Prostate gland (tissue), 2 donors: ENCODE measurements around the gene RIMBP2. TPM values are rescaled to one million over a fixed set of nuclear protein-coding genes. Genes with fewer than 3 reads are reported as not detected.

Experiments used
- DNase-seq: peaks from one replicate; pipeline ENCODE4 v3.0.0-alpha.2; 2019; ENCODE audit warnings: low spot score
- H3K27ac ChIP-seq, 2 donors: fragments of 200-600 bp; sonication (generic); 2 replicates each; pipeline ENCODE4 v1.5.1; 2017 to 2019
- H3K27me3 ChIP-seq: fragments of 200-600 bp; sonication (generic); replicated peaks from 2 replicates; pipeline ENCODE4 v1.5.1; 2019; ENCODE audit not compliant: insufficient read depth
- H3K36me3 ChIP-seq, 2 donors: fragments of 200-600 bp; sonication (generic); 1 replicate in 1 of 2; 2 replicates in 1 of 2; pipeline versions ENCODE4 v1.5.1 to v1.8.1; 2017 to 2019
- H3K4me1 ChIP-seq: fragments of 200-600 bp; sonication (generic); replicated peaks from 2 replicates; pipeline ENCODE4 v1.5.1; 2019
- H3K4me3 ChIP-seq, 2 donors: fragments of 200-600 bp; sonication (generic); 2 replicates each; pipeline ENCODE4 v1.5.1; 2017 to 2019
- H3K9me3 ChIP-seq: fragments of 200-600 bp; sonication (generic); 2 replicates; pipeline ENCODE4 v1.5.1; 2017
- POLR2A ChIP-seq: fragments of 450-650 bp; IDR thresholded peaks from one replicate; pipeline ENCODE4 v1.6.1; 2016; ENCODE audit warnings: antibody characterized with exemption, mild to moderate bottlenecking
- POLR2AphosphoS5 ChIP-seq: sonication (generic); formaldehyde crosslinking; IDR thresholded peaks from one replicate; pipeline ENCODE4 v1.6.1; 2017; ENCODE audit warnings: antibody characterized with exemption
- WGBS: methylation state at CpG from one replicate; pipeline ENCODE4 v1.1.5; 2018; 5-methylcytosine and 5-hydroxymethylcytosine counted together
- intact Hi-C: fragments of 100-400 bp; cut with DNase I; formaldehyde crosslinking; loops from one replicate; pipeline ENCODE4 v1.14.2; 2022
- total RNA-seq, 2 donors: library from RNA; depleted of rRNA; stranded (reverse); fragments of >200 nt; gene quantifications; one replicate each; pipeline ENCODE4 v1.1.0, GENCODE V29; 2016
- TF ChIP-seq, protein P1 (sequence below), 4 experiments: fragments of 200-600 bp in 2 of 4; fragments of 450-650 bp in 2 of 4; sonication (generic) in 2 of 4; IDR thresholded peaks; 1 replicate in 3 of 4; 2 replicates in 1 of 4; pipeline ENCODE4 v1.5.1; 2016 to 2019; ENCODE audit warnings: antibody characterized with exemption in 4 of 4, mild to moderate bottlenecking in 2 of 4, moderate library complexity in 2 of 4

The RIMBP2 gene
- total RNA-seq, 2 donors from 2014 or later: 0.96 to 7.0 TPM

DNA sequence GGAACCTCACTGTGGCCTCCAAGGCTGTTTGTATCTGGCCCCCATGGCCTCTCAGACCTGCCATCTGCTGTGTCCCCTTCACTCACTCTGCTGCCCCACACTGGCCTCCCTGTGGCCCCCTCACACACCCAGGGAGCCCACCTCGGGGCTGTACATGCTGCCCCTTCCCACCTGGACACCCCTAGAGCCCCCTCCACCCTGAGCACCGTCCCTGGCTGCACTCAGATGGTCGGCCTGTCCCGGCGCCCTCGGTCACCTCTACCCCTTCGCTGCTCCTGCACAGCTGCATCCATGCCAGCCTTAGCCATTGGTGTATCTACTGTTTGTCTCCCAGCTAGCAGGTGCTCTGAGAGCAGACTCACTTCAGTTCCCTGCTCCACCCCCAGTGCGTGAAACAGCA lies 144.4 kb downstream of the RIMBP2 start:
- Histone ChIP-seq H3K9me3 (no peaks in the 10 kb centered on the region), H3K27ac (no peak overlapping the region), H3K4me3 (no peak overlapping the region), H3K4me1 (no peaks in the 10 kb centered on the region), H3K27me3 (no peaks in the 10 kb centered on the region), H3K36me3 (no peaks in the 10 kb centered on the region)
- no peak for DNase-seq
- intact Hi-C loops: no loop called here
- 91% methylated on average over 8 of the region's 8 CpGs for WGBS
- TF ChIP-seq POLR2AphosphoS5 (no peak), POLR2A (no peak)
- TF ChIP-seq, protein P1, sequence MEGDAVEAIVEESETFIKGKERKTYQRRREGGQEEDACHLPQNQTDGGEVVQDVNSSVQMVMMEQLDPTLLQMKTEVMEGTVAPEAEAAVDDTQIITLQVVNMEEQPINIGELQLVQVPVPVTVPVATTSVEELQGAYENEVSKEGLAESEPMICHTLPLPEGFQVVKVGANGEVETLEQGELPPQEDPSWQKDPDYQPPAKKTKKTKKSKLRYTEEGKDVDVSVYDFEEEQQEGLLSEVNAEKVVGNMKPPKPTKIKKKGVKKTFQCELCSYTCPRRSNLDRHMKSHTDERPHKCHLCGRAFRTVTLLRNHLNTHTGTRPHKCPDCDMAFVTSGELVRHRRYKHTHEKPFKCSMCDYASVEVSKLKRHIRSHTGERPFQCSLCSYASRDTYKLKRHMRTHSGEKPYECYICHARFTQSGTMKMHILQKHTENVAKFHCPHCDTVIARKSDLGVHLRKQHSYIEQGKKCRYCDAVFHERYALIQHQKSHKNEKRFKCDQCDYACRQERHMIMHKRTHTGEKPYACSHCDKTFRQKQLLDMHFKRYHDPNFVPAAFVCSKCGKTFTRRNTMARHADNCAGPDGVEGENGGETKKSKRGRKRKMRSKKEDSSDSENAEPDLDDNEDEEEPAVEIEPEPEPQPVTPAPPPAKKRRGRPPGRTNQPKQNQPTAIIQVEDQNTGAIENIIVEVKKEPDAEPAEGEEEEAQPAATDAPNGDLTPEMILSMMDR (IDR thresholded peaks at IDR 0.05): no peak

DNA sequence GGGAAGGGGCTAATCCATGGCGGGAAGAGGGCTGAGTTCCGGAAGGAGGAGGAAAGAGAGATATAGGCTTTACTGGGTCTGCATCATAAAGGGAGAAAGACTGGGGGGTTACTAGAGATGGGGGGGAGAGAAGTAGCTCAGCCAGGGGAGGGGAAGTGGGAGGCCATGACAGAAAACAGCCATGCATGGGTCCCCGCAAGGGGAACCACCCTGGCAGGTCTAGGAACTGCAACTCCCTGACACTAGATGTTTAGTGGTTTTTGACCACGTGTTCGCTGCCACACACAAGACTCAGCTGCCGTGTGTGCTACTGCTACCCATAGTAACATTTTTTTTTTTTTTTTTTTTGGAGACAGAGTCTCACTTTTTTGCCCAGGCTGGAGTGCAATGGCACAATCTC lies 145.0 kb downstream of the RIMBP2 start:
- Histone ChIP-seq H3K36me3 (no peaks in the 10 kb centered on the region), H3K4me1 (no peaks in the 10 kb centered on the region), H3K9me3 (no peaks in the 10 kb centered on the region), H3K27ac (no peak overlapping the region), H3K27me3 (no peaks in the 10 kb centered on the region), H3K4me3 (no peak overlapping the region)
- no peak for DNase-seq
- TF ChIP-seq, protein P1 (IDR thresholded peaks at IDR 0.05): no peak
- TF ChIP-seq POLR2AphosphoS5: no peak
- WGBS: 76% methylated on average over 6 of the region's 6 CpGs
- intact Hi-C loops: no loop called here

DNA sequence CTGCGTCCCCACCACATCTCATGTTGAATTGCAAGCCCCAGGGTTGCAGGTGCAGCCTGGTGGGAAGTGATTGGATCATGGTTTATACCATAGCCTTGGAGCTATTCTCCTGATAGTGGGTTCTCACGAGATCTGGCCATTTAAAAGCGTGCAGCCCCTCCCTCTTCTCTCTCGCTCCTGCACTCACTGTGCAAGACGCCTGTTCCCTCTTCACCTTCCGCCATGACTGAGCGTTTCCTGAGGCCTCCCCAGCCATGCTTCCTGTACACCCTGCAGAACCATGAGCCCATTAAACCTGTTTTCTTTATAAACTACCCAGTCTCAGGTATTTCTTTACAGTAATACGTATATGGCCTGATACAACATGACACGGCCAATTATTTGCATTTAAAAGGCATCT lies 146.6 kb downstream of the RIMBP2 start:
- H3K4me3 ChIP-seq: no peak overlapping the region
- H3K9me3 ChIP-seq: no peaks in the 10 kb centered on the region
- H3K36me3 ChIP-seq: no peaks in the 10 kb centered on the region
- DNase-seq: no peak
- H3K4me1 ChIP-seq: no peaks in the 10 kb centered on the region
- TF ChIP-seq, protein P1 (IDR thresholded peaks at IDR 0.05): no peak
- TF ChIP-seq POLR2AphosphoS5: no peak
- TF ChIP-seq POLR2A: no peak
- intact Hi-C loops: no loop called here
- 74% methylated on average over 9 of the region's 9 CpGs for WGBS
- no peaks in the 10 kb centered on the region for H3K27me3 ChIP-seq
- H3K27ac ChIP-seq: no peak overlapping the region

DNA sequence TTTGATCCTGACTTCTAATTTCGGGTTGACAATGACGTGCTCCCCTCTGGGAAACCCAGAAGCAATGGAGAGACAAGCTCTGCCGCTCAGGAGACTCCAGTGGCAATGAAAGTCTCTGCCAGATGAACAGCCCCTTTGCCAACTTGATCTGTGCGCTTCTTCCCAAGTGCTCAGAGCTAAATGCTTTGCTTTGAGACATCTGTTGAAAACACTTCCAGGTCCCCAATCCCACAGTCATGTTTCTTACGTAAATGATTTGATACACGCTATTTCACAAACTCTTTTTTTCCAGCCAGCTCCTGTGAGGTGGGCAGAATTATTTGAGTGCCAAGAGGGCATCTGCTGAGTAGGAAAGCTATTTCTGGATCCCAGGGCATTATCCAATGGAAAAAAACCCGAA lies 147.6 kb downstream of the RIMBP2 start:
- no peak overlapping the region for H3K4me3 ChIP-seq
- intact Hi-C loops: no loop called here
- no peak for DNase-seq
- no peaks in the 10 kb centered on the region for H3K9me3 ChIP-seq
- H3K27ac ChIP-seq: no peak overlapping the region
- H3K36me3 ChIP-seq: no peaks in the 10 kb centered on the region
- WGBS: 78% methylated on average over 7 of the region's 7 CpGs
- H3K27me3 ChIP-seq: no peaks in the 10 kb centered on the region
- TF ChIP-seq POLR2AphosphoS5: no peak
- TF ChIP-seq POLR2A: no peak
- TF ChIP-seq, protein P1 (IDR thresholded peaks at IDR 0.05): no peak
- H3K4me1 ChIP-seq: no peaks in the 10 kb centered on the region

DNA sequence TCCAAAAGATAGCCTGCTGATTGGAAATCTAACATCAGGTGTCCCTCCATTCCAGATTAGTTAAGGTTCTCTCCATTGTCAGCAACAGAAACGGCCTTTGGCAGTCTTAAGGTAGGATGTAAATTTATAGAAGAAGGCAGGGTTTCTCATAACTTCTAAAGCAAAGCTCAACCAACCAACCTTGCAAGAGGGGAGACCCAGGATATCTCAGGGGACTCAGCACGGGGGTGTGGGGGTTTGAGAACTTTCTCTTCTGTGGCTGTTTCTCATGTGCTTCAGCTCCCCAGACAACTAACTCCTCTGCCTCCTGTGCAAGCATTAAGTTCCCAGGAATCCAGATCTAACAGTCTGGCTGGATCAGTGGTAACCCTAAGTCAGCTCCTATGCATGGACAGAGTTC lies 148.1 kb downstream of the RIMBP2 start:
- intact Hi-C loops: no loop called here
- Histone ChIP-seq H3K36me3 (no peaks in the 10 kb centered on the region), H3K4me1 (no peaks in the 10 kb centered on the region), H3K9me3 (no peaks in the 10 kb centered on the region), H3K4me3 (no peak overlapping the region), H3K27ac (no peak overlapping the region), H3K27me3 (no peaks in the 10 kb centered on the region)
- no peak for TF ChIP-seq POLR2AphosphoS5
- WGBS: 70% methylated on average over 2 of the region's 2 CpGs
- no peak for DNase-seq
